Stomach (tissue), 9 donors: Measurements from ENCODE around the gene KLKB1. TPM values are rescaled to one million over a fixed set of nuclear protein-coding genes. Genes with fewer than 3 reads are reported as not detected.

Experiments used
- DNase-seq, 2 donors: peaks; one replicate each; pipeline versions ENCODE4 v3.0.0 to v3.0.0-alpha.2; 2013 to 2019
- H3K27ac ChIP-seq, 5 donors: fragments of 200-600 bp in 4 of 5; sonication (generic) in 4 of 5; one replicate each; pipeline ENCODE4 v1.5.1; 2013 to 2019; ENCODE audit warnings: mild to moderate bottlenecking in 1 of 5, moderate library complexity in 1 of 5
- H3K27me3 ChIP-seq, 3 donors: fragments of 200-600 bp; sonication (generic); one replicate each; pipeline ENCODE4 v1.5.1; 2017 to 2019; ENCODE audit warnings: mixed run types in 1 of 3
- H3K36me3 ChIP-seq, 4 donors: fragments of 200-600 bp; sonication (generic); 1 replicate in 3 of 4; 2 replicates in 1 of 4; pipeline ENCODE4 v1.5.1; 2016 to 2019
- H3K4me1 ChIP-seq, 4 donors: fragments of 200-600 bp; sonication (generic); one replicate each; pipeline ENCODE4 v1.5.1; 2016 to 2019
- H3K4me3 ChIP-seq, 4 donors: fragments of 200-600 bp; sonication (generic) in 3 of 4; one replicate each; pipeline ENCODE4 v1.5.1; 2016 to 2019; ENCODE audit warnings: mild to moderate bottlenecking in 1 of 4
- H3K9me3 ChIP-seq, 4 donors: fragments of 200-600 bp; sonication (generic); one replicate each; pipeline ENCODE4 v1.5.1; 2016 to 2019
- EP300 ChIP-seq: sonication (generic); formaldehyde crosslinking; IDR thresholded peaks from one replicate; pipeline ENCODE4 v1.6.1; 2017; ENCODE audit warnings: antibody characterized with exemption
- POLR2A ChIP-seq, 4 donors: fragments of 450-650 bp; IDR thresholded peaks; one replicate each; pipeline ENCODE4 v1.6.1; 2016; ENCODE audit warnings: antibody characterized with exemption in 4 of 4, control low read depth in 2 of 4, mild to moderate bottlenecking in 1 of 4, moderate library complexity in 1 of 4
- POLR2AphosphoS5 ChIP-seq, 3 donors: sonication (generic); formaldehyde crosslinking; IDR thresholded peaks; one replicate each; pipeline ENCODE4 v1.6.1; 2016; ENCODE audit warnings: antibody characterized with exemption in 3 of 3
- WGBS, 5 donors: extraction: QIAGEN DNeasy Blood & Tissue Kit in 3 of 5; methylation state at CpG; one replicate each; pipeline versions ENCODE4 v1.1.5 to v1.1.7; 2013 to 2018; 5-methylcytosine and 5-hydroxymethylcytosine counted together
- intact Hi-C: fragments of 100-400 bp; cut with DNase I; formaldehyde crosslinking; loops from one replicate; pipeline ENCODE4 v1.15.1; 2023; ENCODE audit warnings: low total_unique reads
- polyA plus RNA-seq, 3 donors: library from polyadenylated mRNA; stranded (reverse); fragments of 200-250 nt; gene quantifications; one replicate each; pipeline ENCODE4 v1.2.3, GENCODE V29; 2013
- total RNA-seq, 5 donors: library from RNA; depleted of rRNA; stranded (reverse); fragments of >200 nt; gene quantifications; one replicate each; pipeline versions ENCODE4 v1.1.0 to v1.2.3, GENCODE V29; 2014 to 2016
- TF ChIP-seq, protein P1 (sequence below), 7 experiments: fragments of 450-650 bp in 4 of 7; fragments of 200-600 bp in 3 of 7; sonication (generic) in 3 of 7; IDR thresholded peaks; one replicate each; pipeline ENCODE4 v1.5.1; 2016 to 2019; ENCODE audit warnings: antibody characterized with exemption in 7 of 7, control low read depth in 2 of 7, mild to moderate bottlenecking in 1 of 7
- donor health status: healthy with polysubstance abuse.
- donor health status: Bipolar disorder and iron deficiency.
- donor health status: healthy.

The KLKB1 gene
- total and polyA plus RNA-seq, 8 donors: 0.56 to 1.1 (median 0.66) TPM; not detected in 4

DNA sequence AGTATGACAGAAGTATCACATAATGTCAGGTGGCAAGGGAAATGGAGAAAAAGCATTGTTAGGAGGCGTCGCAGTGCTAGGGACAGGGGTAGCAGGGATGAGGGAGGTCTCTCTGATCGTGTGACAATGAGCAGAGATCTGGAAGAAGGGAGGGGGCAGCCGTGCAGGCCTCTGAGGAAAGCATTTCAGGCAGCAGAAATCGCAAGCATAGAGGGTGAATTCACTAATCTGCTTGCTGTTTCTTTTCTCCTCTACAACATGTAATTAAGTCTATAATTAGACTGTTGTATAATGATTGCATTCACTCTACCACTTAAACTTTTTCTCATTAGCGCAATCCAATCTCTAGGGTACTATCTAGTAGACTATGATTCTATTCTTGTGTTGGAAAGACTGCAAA, 26.8 kb upstream of the KLKB1 start:
- WGBS, 5 donors: 74 to 92% (median 82%) methylated on average over 6 of the region's 6 CpGs
- peaks cover 0 to 17% (median 0%) of the 10 kb centered on the region in 4 donors for H3K4me1 ChIP-seq
- H3K9me3 ChIP-seq: no peaks in the 10 kb centered on the region
- no peaks in the 10 kb centered on the region for H3K27me3 ChIP-seq
- intact Hi-C loops: no loop called here
- peaks cover 0 to 30% (median 27%) of the 10 kb centered on the region in 4 donors for H3K36me3 ChIP-seq
- TF ChIP-seq EP300: no peak
- TF ChIP-seq, protein P1, sequence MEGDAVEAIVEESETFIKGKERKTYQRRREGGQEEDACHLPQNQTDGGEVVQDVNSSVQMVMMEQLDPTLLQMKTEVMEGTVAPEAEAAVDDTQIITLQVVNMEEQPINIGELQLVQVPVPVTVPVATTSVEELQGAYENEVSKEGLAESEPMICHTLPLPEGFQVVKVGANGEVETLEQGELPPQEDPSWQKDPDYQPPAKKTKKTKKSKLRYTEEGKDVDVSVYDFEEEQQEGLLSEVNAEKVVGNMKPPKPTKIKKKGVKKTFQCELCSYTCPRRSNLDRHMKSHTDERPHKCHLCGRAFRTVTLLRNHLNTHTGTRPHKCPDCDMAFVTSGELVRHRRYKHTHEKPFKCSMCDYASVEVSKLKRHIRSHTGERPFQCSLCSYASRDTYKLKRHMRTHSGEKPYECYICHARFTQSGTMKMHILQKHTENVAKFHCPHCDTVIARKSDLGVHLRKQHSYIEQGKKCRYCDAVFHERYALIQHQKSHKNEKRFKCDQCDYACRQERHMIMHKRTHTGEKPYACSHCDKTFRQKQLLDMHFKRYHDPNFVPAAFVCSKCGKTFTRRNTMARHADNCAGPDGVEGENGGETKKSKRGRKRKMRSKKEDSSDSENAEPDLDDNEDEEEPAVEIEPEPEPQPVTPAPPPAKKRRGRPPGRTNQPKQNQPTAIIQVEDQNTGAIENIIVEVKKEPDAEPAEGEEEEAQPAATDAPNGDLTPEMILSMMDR (IDR thresholded peaks at IDR 0.05): no peak
- no peak for TF ChIP-seq POLR2AphosphoS5 (IDR thresholded peaks at IDR 0.05)
- TF ChIP-seq POLR2A (IDR thresholded peaks at IDR 0.05): no peak
- no peak overlapping the region for H3K4me3 ChIP-seq
- no peak for DNase-seq
- H3K27ac ChIP-seq: no peak overlapping the region

DNA sequence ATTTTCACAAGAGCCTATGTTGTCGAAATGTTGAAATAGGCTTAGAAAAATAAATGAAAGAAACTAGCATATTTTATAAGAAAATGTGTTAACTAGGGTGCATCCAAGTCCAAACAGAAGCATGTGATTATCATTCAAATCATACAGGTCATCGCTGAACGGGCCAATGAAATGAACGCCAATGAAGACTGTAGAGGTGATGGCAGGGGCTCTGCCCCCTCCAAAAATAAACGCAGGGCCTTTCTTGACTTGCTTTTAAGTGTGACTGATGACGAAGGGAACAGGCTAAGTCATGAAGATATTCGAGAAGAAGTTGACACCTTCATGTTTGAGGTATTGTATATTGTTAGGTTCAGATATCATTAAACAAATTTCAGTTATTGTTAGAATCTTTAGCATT, 26.3 kb upstream of the KLKB1 start:
- no peak overlapping the region for H3K4me3 ChIP-seq

DNA sequence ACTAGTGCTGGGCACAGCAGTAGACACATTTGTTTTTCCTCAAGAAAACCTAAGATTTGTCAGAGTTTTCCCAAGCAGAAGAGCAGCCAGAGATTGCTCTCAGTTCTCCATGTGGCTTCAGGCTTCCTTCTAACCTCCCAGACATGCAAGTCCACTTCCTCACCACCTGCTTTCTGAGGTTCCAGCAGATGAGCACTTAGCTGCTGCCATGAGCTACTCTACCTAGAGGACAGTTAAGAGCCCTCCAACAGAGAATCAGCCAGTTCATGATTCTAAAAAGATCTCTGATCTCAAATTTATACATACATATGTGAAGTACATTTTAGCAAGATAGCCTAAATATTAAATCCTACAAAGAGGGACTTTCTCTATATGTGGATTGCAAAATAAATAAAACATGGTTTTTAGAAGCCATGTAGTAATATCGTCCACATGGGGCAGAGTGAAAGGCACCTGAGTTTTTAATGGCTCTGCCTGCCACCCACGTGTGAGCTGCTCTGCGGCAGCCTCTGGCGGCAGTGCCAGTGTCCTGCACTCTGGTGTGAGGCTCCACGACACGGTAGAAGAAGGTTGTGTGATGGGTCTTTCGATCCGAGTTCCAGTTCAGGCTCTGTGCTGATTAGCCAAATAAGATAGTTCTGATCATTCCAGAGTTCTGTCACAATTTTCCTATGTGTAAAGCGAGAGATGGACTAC, 25.6 kb upstream of the KLKB1 start:
- peak; percentile 62 to 67 for DNase-seq
- no peaks in the 10 kb centered on the region for H3K27me3 ChIP-seq
- WGBS, 5 donors: 33 to 54% (median 38%) methylated on average over 9 of the region's 9 CpGs
- peaks cover 0 to 17% (median 0%) of the 10 kb centered on the region in 4 donors for H3K4me1 ChIP-seq
- no peaks in the 10 kb centered on the region for H3K9me3 ChIP-seq
- peak overlapping the region in 2 of 5 donors; percentile 38 to 44 for H3K27ac ChIP-seq
- no peak overlapping the region for H3K4me3 ChIP-seq
- intact Hi-C loops: no loop called here
- TF ChIP-seq EP300 (no peak), POLR2AphosphoS5 (IDR thresholded peaks at IDR 0.05) (peak in 1 of 3 donors; percentile 22), POLR2A (IDR thresholded peaks at IDR 0.05) (no peak)
- TF ChIP-seq, protein P1 (IDR thresholded peaks at IDR 0.05): peak in 5 of 7 experiments; percentile 62 to 78 (median 63)
- H3K36me3 ChIP-seq: peaks cover 0 to 26% (median 19%) of the 10 kb centered on the region in 4 donors

More for the DNA sequence above, 26.3 kb upstream of the KLKB1 start:
- 81 to 85% (median 83%) methylated on average over 7 of the region's 7 CpGs for WGBS, 5 donors
- TF ChIP-seq, protein P1 (IDR thresholded peaks at IDR 0.05): no peak
- no peak for TF ChIP-seq EP300
- TF ChIP-seq POLR2A (IDR thresholded peaks at IDR 0.05): no peak
- TF ChIP-seq POLR2AphosphoS5 (IDR thresholded peaks at IDR 0.05): no peak
- Histone ChIP-seq H3K36me3 (peaks cover 0 to 30% (median 25%) of the 10 kb centered on the region in 4 donors), H3K27me3 (no peaks in the 10 kb centered on the region), H3K4me1 (peaks cover 0 to 17% (median 0%) of the 10 kb centered on the region in 4 donors), H3K9me3 (no peaks in the 10 kb centered on the region), H3K27ac (no peak overlapping the region)
- no peak for DNase-seq
- intact Hi-C loops: no loop called here

DNA sequence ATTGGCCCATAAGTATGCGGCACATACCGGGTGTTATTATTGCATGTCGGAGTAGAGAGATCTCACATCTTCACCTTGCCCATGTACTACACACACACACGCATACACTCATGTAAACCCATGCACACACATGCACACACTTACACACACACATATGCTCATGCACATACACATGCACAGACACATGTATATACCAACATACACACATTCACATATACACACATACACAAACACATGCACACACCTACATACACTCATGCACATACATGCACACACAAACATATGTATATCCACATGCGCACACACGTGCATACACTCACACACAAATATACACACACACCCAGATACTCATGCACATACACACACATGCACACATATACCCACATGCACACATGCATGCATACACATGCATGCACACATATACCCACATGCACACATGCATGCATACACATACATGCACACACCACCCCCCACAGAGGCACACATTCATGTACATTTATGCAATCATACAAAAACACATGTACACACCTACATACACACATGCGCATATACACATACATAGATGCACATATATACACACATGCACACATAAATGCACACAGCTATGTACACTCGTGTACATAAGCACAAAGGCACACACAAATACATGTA, 24.7 kb upstream of the KLKB1 start:
- Histone ChIP-seq H3K4me1 (peaks cover 0 to 17% (median 0%) of the 10 kb centered on the region in 4 donors), H3K27ac (peak overlapping the region in 1 of 5 donors; percentile 44), H3K4me3 (no peak overlapping the region), H3K36me3 (peaks cover 0 to 21% (median 12%) of the 10 kb centered on the region in 4 donors), H3K9me3 (no peaks in the 10 kb centered on the region), H3K27me3 (no peaks in the 10 kb centered on the region)
- TF ChIP-seq EP300 (no peak), POLR2A (IDR thresholded peaks at IDR 0.05) (no peak), POLR2AphosphoS5 (IDR thresholded peaks at IDR 0.05) (no peak)
- TF ChIP-seq, protein P1 (IDR thresholded peaks at IDR 0.05): no peak
- 83 to 94% (median 91%) methylated on average over 7 to 8 of the region's 8 CpGs for WGBS, 5 donors
- intact Hi-C loops: no loop called here
- no peak for DNase-seq
